ENCODE data around the gene NTM.

- TF ChIP-seq POLR2A (IDR thresholded peaks at IDR 0.05; ENCODE audit: low read depth, low read length) (no peak), TAF1 (IDR thresholded peaks at IDR 0.05; ENCODE audit: low read depth, low read length) (no peak), POLR2AphosphoS5 (IDR thresholded peaks at IDR 0.05; ENCODE audit: low read depth, low read length) (no peak), POU2F2 (IDR thresholded peaks at IDR 0.05; ENCODE audit: low read depth, low read length) (no peak)
These were observed 47.8 kb downstream of the NTM start for GRCh38 chr11:131418189-131418588.

Measured in GM12891 (cell line).